H9 (cell line): ENCODE results near the gene DOCK2. TPM values are rescaled to one million over a fixed set of nuclear protein-coding genes. Genes with fewer than 3 reads are reported as not detected.

Experiments
- DNase-seq: peaks from one replicate; pipeline ENCODE4 v3.0.0-alpha.2; 2017
- H2AFZ ChIP-seq: one replicate; pipeline ENCODE4 v1.6.1; 2013; ENCODE audit warnings: mild to moderate bottlenecking, low read length, control low read depth, moderate library complexity
- H2AK5ac ChIP-seq: 2 replicates; pipeline ENCODE4 v1.6.1; 2013; ENCODE audit warnings: low read length, control low read depth, mixed read lengths; ENCODE audit not compliant: insufficient read length
- H2BK120ac ChIP-seq: one replicate; pipeline ENCODE4 v1.6.1; 2013; ENCODE audit warnings: low read depth, mild to moderate bottlenecking, low read length, control low read depth, inconsistent platforms; ENCODE audit not compliant: poor library complexity, severe bottlenecking
- H2BK12ac ChIP-seq: 2 replicates; pipeline ENCODE4 v1.6.1; 2013; ENCODE audit warnings: low read length, control low read depth, mixed read lengths, low read depth; ENCODE audit not compliant: insufficient read length
- H2BK15ac ChIP-seq: 2 replicates; pipeline ENCODE4 v1.6.1; 2013; ENCODE audit warnings: low read depth, low read length, control low read depth
- H2BK20ac ChIP-seq: one replicate; pipeline ENCODE4 v1.6.1; 2013; ENCODE audit warnings: low read depth, mild to moderate bottlenecking, low read length, control low read depth, inconsistent platforms; ENCODE audit not compliant: poor library complexity, severe bottlenecking
- H2BK5ac ChIP-seq: 2 replicates; pipeline ENCODE4 v1.6.1; 2013; ENCODE audit warnings: low read length, control low read depth, mixed read lengths; ENCODE audit not compliant: insufficient read length
- H3K14ac ChIP-seq: 2 replicates; pipeline ENCODE4 v1.6.1; 2013; ENCODE audit warnings: low read length, control low read depth; ENCODE audit not compliant: insufficient read depth
- H3K18ac ChIP-seq: 2 replicates; pipeline ENCODE4 v1.6.1; 2013; ENCODE audit warnings: low read depth, mild to moderate bottlenecking, mixed read lengths, low read length, control low read depth; ENCODE audit not compliant: insufficient read length
- H3K23ac ChIP-seq: 2 replicates; pipeline ENCODE4 v1.6.1; 2013; ENCODE audit warnings: low read length, control low read depth, mixed read lengths, low read depth; ENCODE audit not compliant: insufficient read length
- H3K23me2 ChIP-seq: 2 replicates; pipeline ENCODE4 v1.6.1; 2013; ENCODE audit warnings: low read depth, mild to moderate bottlenecking, mixed read lengths, low read length, control low read depth; ENCODE audit not compliant: insufficient read length, poor library complexity, severe bottlenecking
- H3K27ac ChIP-seq: 2 replicates; pipeline ENCODE4 v1.5.1; 2013; ENCODE audit warnings: low read length, control low read depth, mixed read lengths, low read depth; ENCODE audit not compliant: insufficient read length
- H3K27me3 ChIP-seq: 2 replicates; pipeline ENCODE4 v1.6.1; 2013; ENCODE audit warnings: low read length, control low read depth, inconsistent platforms; ENCODE audit not compliant: insufficient read depth
- H3K4ac ChIP-seq: 2 replicates; pipeline ENCODE4 v1.6.1; 2013; ENCODE audit warnings: low read depth, mild to moderate bottlenecking, control low read depth, inconsistent platforms, low read length, moderate library complexity
- H3K4me1 ChIP-seq: 2 replicates; pipeline ENCODE4 v1.6.1; 2013; ENCODE audit warnings: low read length, control low read depth, inconsistent platforms; ENCODE audit not compliant: insufficient read depth
- H3K4me2 ChIP-seq: 2 replicates; pipeline ENCODE4 v1.6.1; 2013; ENCODE audit warnings: low read length, control low read depth, mixed read lengths; ENCODE audit not compliant: insufficient read length, insufficient read depth
- H3K56ac ChIP-seq: 2 replicates; pipeline ENCODE4 v1.6.1; 2013; ENCODE audit warnings: low read depth, mild to moderate bottlenecking, mixed read lengths, low read length, control low read depth; ENCODE audit not compliant: insufficient read length
- H3K79me1 ChIP-seq: 2 replicates; pipeline ENCODE4 v1.6.1; 2013; ENCODE audit warnings: low read depth, mild to moderate bottlenecking, moderate library complexity, low read length, control low read depth, inconsistent platforms; ENCODE audit not compliant: insufficient read depth, poor library complexity, severe bottlenecking
- H3K79me2 ChIP-seq: 2 replicates; pipeline ENCODE4 v1.6.1; 2013; ENCODE audit warnings: low read length, control low read depth, inconsistent platforms; ENCODE audit not compliant: insufficient read depth
- H3K9ac ChIP-seq: 2 replicates; pipeline ENCODE4 v1.6.1; 2013; ENCODE audit warnings: low read length, control low read depth, mixed read lengths; ENCODE audit not compliant: insufficient read length; ENCODE audit errors: extremely low read depth
- H3K9me3 ChIP-seq: one replicate; pipeline ENCODE4 v1.6.1; 2013; ENCODE audit warnings: low read depth, low read length, inconsistent platforms; ENCODE audit not compliant: control insufficient read depth
- H3T11ph ChIP-seq: one replicate; pipeline ENCODE4 v1.6.1; 2013; ENCODE audit warnings: mild to moderate bottlenecking, low read length, control low read depth, inconsistent platforms
- H4K20me1 ChIP-seq: one replicate; pipeline ENCODE4 v1.6.1; 2013; ENCODE audit not compliant: control insufficient read depth, insufficient read length, insufficient read depth
- H4K5ac ChIP-seq: 2 replicates; pipeline ENCODE4 v1.6.1; 2013; ENCODE audit warnings: low read depth, mild to moderate bottlenecking, mixed read lengths, low read length, control low read depth; ENCODE audit not compliant: insufficient read length
- H4K8ac ChIP-seq: replicated peaks from 2 replicates; pipeline ENCODE4 v1.6.1; 2013; ENCODE audit warnings: low read length, control low read depth, mixed read lengths, low read depth; ENCODE audit not compliant: insufficient read length
- H4K91ac ChIP-seq: 2 replicates; pipeline ENCODE4 v1.6.1; 2013; ENCODE audit warnings: low read depth, mild to moderate bottlenecking, moderate library complexity, mixed read lengths, low read length, control low read depth; ENCODE audit not compliant: insufficient read length
- H3K27ac Mint-ChIP-seq, 3 experiments: 2 replicates in 2 of 3; 3 replicates in 1 of 3; pipeline ENCODE4 v1.8.0; 2020 to 2021; ENCODE audit warnings: mixed read lengths in 3 of 3, mild to moderate bottlenecking in 1 of 3, moderate library complexity in 1 of 3
- H3K27me3 Mint-ChIP-seq: 2 replicates; pipeline ENCODE4 v1.8.0; 2021; ENCODE audit warnings: low read depth, mild to moderate bottlenecking, moderate library complexity, mixed read lengths
- H3K36me3 Mint-ChIP-seq, 3 experiments: 2 replicates in 2 of 3; 3 replicates in 1 of 3; pipeline ENCODE4 v1.8.0; 2020 to 2021; ENCODE audit warnings: low read depth in 3 of 3, mixed read lengths in 3 of 3; ENCODE audit not compliant: insufficient read depth in 1 of 3
- H3K4me1 Mint-ChIP-seq, 2 experiments: 2 replicates each; pipeline ENCODE4 v1.8.0; 2020; ENCODE audit warnings: mixed read lengths in 2 of 2
- H3K4me3 Mint-ChIP-seq, 2 experiments: 2 replicates in 1 of 2; 3 replicates in 1 of 2; pipeline ENCODE4 v1.8.0; 2020 to 2021; ENCODE audit warnings: mild to moderate bottlenecking in 2 of 2, mixed read lengths in 2 of 2, moderate library complexity in 1 of 2
- H3K9me3 Mint-ChIP-seq, 2 experiments: 2 replicates in 1 of 2; 3 replicates in 1 of 2; pipeline ENCODE4 v1.8.0; 2020; ENCODE audit warnings: mild to moderate bottlenecking in 2 of 2, mixed read lengths in 2 of 2, moderate library complexity in 1 of 2
- WGBS: extraction: QIAGEN DNeasy Blood & Tissue Kit; methylation state at CpG from one replicate; pipeline ENCODE4 v1.1.7; 2013; ENCODE audit warnings: missing lambda C conversion rate, low lambda C conversion rate, mixed read lengths; ENCODE audit not compliant: insufficient read length; ENCODE audit errors: extremely low coverage; 5-methylcytosine and 5-hydroxymethylcytosine counted together
- total RNA-seq: library from RNA; stranded (reverse); gene quantifications from 2 replicates; pipeline ENCODE4 v1.2.1, GENCODE V29; 2021
- TF ChIP-seq, protein P1 (sequence below): fragments of 200-600 bp; sonication (generic); conservative IDR thresholded peaks from 3 replicates; pipeline ENCODE4 v1.8.0; 2021; ENCODE audit warnings: antibody characterized with exemption, mild to moderate bottlenecking

The DOCK2 gene
- total RNA-seq, 1 experiment from 2014 or later, result 7.8 TPM

DNA sequence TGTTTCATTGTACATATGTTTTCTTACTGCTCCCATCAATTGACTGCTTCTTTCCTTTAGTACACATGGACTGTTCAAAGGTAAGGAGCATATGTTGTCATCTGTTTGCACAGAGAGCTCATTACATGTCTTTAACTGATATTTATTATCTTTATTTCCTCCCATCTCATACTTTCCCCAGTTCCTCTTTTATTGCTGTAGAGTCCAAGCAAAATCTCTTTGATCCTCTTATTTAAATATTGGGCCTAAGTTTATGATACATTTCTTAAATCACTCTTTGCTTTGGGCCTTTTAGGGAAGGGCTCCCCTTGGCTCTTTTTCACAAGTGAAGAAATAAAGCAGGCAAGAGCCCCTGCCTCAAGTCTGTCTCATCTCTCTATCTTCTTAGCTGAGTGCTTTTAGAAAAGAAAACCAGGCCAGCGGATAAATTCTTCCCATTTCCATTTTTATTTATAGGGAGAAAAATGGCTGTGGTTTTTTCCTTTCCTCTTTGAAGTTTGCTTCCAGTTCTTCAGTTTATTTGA, 152.4 kb downstream of the DOCK2 start:
- no peaks in the 10 kb centered on the region for H3K27me3 ChIP-seq
- H4K91ac ChIP-seq, result no peak overlapping the region
- no peaks in the 10 kb centered on the region; the same call in 1 of the 2 replicates for H3K27me3 Mint-ChIP-seq
- H3K9me3 Mint-ChIP-seq, result no peaks in the 10 kb centered on the region
- no peak overlapping the region for H3K14ac ChIP-seq
- no peak overlapping the region for H3K27ac ChIP-seq
- H3K4ac ChIP-seq, result no peak overlapping the region
- no peak overlapping the region for H2BK5ac ChIP-seq
- H3K4me3 Mint-ChIP-seq, result no peak overlapping the region
- TF ChIP-seq, protein P1, sequence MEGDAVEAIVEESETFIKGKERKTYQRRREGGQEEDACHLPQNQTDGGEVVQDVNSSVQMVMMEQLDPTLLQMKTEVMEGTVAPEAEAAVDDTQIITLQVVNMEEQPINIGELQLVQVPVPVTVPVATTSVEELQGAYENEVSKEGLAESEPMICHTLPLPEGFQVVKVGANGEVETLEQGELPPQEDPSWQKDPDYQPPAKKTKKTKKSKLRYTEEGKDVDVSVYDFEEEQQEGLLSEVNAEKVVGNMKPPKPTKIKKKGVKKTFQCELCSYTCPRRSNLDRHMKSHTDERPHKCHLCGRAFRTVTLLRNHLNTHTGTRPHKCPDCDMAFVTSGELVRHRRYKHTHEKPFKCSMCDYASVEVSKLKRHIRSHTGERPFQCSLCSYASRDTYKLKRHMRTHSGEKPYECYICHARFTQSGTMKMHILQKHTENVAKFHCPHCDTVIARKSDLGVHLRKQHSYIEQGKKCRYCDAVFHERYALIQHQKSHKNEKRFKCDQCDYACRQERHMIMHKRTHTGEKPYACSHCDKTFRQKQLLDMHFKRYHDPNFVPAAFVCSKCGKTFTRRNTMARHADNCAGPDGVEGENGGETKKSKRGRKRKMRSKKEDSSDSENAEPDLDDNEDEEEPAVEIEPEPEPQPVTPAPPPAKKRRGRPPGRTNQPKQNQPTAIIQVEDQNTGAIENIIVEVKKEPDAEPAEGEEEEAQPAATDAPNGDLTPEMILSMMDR, result no peak
- H4K20me1 ChIP-seq, result no peaks in the 10 kb centered on the region
- no peaks in the 10 kb centered on the region for H3K79me2 ChIP-seq
- H4K8ac ChIP-seq, result no peak overlapping the region
- no peak overlapping the region for H2BK12ac ChIP-seq
- no peak for DNase-seq
- no peak overlapping the region for H3K27ac Mint-ChIP-seq
- H2BK20ac ChIP-seq, result no peak overlapping the region
- H3K79me1 ChIP-seq, result no peaks in the 10 kb centered on the region
- no peaks in the 10 kb centered on the region for H3K36me3 Mint-ChIP-seq
- no peaks in the 10 kb centered on the region for H3K23me2 ChIP-seq
- H3K4me1 Mint-ChIP-seq, result no peaks in the 10 kb centered on the region
- H3T11ph ChIP-seq, result no peak overlapping the region
- no peak overlapping the region for H3K56ac ChIP-seq
- no peaks in the 10 kb centered on the region for H3K9me3 ChIP-seq
- no peak overlapping the region for H2BK15ac ChIP-seq
- H3K4me1 ChIP-seq, result no peaks in the 10 kb centered on the region
- H3K4me2 ChIP-seq, result no peak overlapping the region
- no peak overlapping the region for H3K23ac ChIP-seq
- no peak overlapping the region for H3K18ac ChIP-seq
- H4K5ac ChIP-seq, result no peak overlapping the region
- H2BK120ac ChIP-seq, result no peak overlapping the region
- no peak overlapping the region for H2AFZ ChIP-seq
- no peak overlapping the region for H2AK5ac ChIP-seq
- no CpG with 5 or more reads among the region's 1 CpG for WGBS
- H3K9ac ChIP-seq, result no peak overlapping the region
